Measurements from ENCODE around the gene SNX7.

SNX7 gene

GRCh38 chr1:98697781-98698180 is 36.3 kb downstream of the SNX7 start:
- DNase-seq (ENCODE audit: low spot score) = no peak

GRCh38 chr1:98698625-98699024 is 37.1 kb downstream of the SNX7 start:
- peak; percentile 5 for DNase-seq (ENCODE audit: low spot score)

GRCh38 chr1:98700228-98700627 is 38.7 kb downstream of the SNX7 start:
- DNase-seq (ENCODE audit: low spot score) = no peak

GRCh38 chr1:98702976-98703375 is 41.5 kb downstream of the SNX7 start:
- no peak for DNase-seq (ENCODE audit: low spot score)

- DNase-seq (ENCODE audit: low spot score) = no peak
Observed at GRCh38 chr1:98704474-98704873, 43.0 kb downstream of the SNX7 start.

GRCh38 chr1:98704971-98705370 is 43.5 kb downstream of the SNX7 start:
- no peak for DNase-seq (ENCODE audit: low spot score)

DNA sequence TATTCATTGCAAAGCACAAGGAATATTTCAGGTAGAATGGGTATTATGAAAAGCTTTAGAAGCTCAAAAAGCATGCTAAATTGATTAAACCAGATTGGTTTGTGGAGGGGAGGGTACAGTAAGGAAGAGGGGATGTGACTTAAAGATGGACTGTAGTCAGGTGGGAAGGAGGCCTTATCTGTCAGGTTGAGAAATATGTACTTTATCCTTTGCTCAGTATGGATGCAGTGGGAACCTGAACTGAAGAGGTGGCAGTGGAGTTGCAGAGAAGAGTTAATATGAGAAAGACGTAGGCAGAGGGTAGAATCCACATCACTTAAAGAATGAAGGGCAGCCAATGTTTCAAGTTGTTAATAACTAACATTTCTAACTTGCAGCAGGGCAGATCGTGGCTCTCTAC is 44.1 kb downstream of the SNX7 start:
- DNase-seq (ENCODE audit: low spot score) = no peak

DNA sequence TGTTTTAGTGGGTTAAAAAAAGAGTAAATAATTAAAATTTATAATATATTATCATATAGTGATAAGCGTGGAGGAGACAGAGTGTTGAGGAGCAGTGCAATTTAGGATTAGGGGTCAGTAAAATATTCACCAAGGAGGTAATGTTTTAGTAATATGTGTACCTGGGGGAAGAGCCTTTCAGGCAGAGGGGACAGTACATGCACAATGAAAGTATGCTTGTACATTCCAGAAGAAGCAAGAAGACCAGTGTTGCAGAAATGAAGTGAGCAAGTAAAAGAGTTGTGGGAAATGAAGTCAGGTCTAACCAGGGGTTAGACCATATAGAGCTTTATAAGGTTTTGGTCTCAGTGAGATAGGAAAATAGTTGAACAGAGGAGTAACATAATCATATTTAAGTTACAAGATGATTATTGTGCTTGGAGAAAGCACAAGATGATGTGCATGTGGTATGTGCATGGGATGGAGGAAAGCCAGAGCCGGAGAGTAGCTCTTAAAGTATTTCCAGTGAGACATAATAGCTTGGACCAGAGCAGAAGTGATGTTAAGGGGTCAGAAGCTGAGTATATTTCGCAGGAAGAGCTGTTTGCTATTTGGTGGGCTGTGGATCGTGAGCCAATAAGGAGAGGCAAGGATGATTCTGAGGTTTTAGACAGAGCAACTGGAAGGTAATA is 44.8 kb downstream of the SNX7 start:
- DNase-seq (ENCODE audit: low spot score) = no peak

GRCh38 chr1:98707556-98707955 is 46.0 kb downstream of the SNX7 start:
- no peak for DNase-seq (ENCODE audit: low spot score)

DNA sequence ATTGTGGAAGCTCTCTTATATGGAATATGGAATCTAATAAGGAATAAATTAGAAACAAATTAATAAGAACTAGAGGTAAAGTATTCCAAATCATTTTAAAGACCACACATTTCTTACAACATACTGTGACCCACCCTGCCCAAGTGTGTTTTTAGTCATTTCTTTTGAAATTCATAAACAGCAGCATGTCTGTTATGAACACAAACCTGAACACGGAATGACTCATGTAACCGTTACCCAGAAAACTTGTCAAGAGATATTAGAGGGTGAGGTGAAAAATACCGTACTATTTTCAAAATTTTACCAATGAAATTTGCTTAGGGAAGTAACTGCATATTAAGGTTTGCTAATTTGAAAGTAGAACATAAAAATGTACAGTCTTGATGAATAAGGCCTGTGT is 48.4 kb downstream of the SNX7 start:
- DNase-seq (ENCODE audit: low spot score) = no peak

DNA sequence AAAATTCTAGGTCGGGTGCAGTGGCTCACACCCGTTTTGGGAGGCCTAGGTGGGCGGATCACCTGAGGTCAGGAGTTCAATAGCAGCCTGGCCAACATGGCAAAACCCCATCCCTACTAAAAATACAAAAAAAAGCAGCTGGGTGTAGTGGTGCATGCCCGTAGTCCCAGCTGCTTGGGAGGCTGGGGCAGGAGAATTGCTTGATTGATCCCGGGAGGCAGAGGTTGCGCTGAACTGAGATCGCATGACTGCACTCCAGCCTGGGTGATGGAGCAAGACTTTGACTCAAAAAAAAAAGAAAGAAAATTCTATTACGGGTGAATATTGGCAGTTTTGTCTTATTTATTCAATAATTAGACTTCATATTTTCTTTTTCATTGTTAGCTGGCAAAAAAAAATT is 62.1 kb downstream of the SNX7 start:
- DNase-seq (ENCODE audit: low spot score) = peak; percentile 11

- DNase-seq (ENCODE audit: low spot score) = no peak
Observed at GRCh38 chr1:98732985-98733781, 71.7 kb downstream of the SNX7 start.

DNA sequence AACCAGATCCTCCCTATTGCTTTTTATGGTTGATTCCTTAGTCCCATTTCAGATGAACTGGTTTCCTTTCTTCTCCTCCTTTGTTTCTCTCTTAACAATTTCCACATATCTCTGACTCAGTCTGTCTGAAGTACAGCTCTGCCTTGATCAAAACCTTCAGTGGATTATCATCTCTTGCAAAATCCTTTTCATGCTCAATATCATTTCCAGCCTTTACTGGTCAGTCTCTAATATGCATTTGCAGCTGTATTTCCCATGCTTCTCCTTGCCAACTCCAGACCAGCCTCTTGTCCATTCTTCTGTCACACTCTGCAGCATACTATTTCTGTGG is 72.2 kb downstream of the SNX7 start:
- no peak for DNase-seq (ENCODE audit: low spot score)

GRCh38 chr1:98735756-98736155 is 74.2 kb downstream of the SNX7 start:
- no peak for DNase-seq (ENCODE audit: low spot score)

DNA sequence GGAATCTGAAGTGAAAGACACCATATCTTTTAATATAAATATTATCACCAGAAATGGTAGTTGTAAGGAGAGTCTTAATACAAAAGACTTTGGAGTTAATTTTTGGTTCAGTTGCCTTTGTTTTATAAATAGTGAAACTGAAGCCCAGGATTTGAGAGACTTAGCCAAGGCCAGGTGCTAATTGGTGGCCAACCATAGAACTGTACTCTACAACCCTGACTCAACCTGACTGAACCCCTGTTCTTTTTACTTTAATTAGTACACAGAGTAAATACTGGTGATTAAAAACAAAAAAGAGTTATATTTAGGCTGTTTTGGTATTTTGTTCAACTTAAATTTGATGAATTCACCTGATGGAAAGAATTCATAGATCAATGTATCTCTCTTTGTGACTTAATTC is 76.3 kb downstream of the SNX7 start:
- no peak for DNase-seq (ENCODE audit: low spot score)

- DNase-seq (ENCODE audit: low spot score) = no peak
Observed at GRCh38 chr1:98739762-98740161, 78.2 kb downstream of the SNX7 start.

DNA sequence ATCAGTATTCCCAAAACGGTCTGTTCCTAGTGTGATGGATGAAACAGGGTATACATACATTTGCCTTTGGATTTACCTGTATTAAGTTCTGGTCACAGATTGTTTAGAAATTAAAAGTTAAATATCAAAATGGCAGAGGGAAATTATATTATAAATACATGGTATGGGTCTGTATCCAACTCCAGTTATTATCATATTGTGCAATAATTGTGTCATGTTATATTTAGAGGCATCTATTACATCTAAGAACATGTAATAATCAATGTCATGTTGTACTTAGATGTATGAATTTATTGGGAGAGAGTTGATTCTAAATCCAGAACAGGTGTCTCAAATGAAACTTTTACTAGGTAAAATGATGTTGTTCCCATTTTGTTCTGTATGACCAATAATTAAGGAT is 79.6 kb downstream of the SNX7 start:
- DNase-seq (ENCODE audit: low spot score) = no peak

- DNase-seq (ENCODE audit: low spot score) = peak; percentile 61
Observed at GRCh38 chr1:98749152-98749756, 87.7 kb downstream of the SNX7 start.

- DNase-seq (ENCODE audit: low spot score) = no peak
Observed at GRCh38 chr1:98754176-98754575, 92.7 kb downstream of the SNX7 start.

- DNase-seq (ENCODE audit: low spot score) = peak; percentile 23
Observed at GRCh38 chr1:98761219-98761865, 99.8 kb downstream of the SNX7 start.

DNA sequence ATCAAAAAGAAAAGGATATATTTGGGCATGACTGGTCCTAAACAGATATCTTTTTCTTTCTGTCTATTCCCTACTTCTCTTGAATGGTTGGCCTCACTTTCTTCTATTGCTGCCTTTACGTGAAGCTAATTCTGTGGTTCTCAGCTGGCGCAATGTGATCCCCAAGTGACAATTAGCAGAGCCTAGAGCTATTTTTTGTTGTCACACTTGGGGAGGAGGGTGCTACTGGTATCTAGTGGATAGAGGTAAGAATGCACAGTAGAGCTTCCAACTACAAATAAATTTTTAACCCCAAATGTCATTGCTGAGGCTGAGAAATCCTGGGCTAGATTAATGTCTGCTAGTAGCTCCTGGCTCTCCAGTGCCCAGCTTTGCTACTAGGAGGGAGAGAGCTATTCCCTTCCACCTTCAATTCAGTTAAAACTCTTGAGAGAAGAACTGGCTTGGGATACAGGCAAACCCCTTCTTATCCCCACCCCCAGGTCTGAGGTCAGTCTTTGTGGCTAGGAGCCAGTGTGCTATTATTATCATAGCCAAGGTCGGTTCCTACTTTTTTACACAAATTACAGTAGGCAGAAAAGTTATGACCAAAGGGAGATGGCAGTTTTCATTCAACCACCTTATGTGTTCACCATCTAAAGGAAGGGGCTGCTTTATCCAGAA is 102.1 kb downstream of the SNX7 start:
- DNase-seq (ENCODE audit: low spot score) = no peak

- DNase-seq (ENCODE audit: low spot score) = no peak
Observed at GRCh38 chr1:98764485-98764884, 103.0 kb downstream of the SNX7 start.

All from NAMALWA (cell line).